HepG2 (cell line): ENCODE measurements around the gene UBXN2A. TPM values are rescaled to one million over a fixed set of nuclear protein-coding genes. Genes with fewer than 3 reads are reported as not detected.
A peak's percentile ranks its signal among the peaks of the same experiment; 100 is the strongest.

ENCODE experiments used
- AGO1 ChIP-seq: fragments of 200-400 bp; formaldehyde crosslinking; IDR thresholded peaks from 2 replicates; pipeline ENCODE4 v1.6.1; 2017; ENCODE audit warnings: mild to moderate bottlenecking, low read depth, low read length, moderate library complexity; ENCODE audit not compliant: poor library complexity, severe bottlenecking
- CENPBD1 ChIP-seq: sonication (generic); formaldehyde crosslinking; IDR thresholded peaks from 2 replicates; pipeline ENCODE4 v1.8.0; 2022; ENCODE audit warnings: missing genetic modification reagents, low read depth, mild to moderate bottlenecking, borderline replicate concordance
- E2F1 ChIP-seq: sonication (generic); formaldehyde crosslinking; IDR thresholded peaks from 2 replicates; pipeline ENCODE4 v1.5.0; 2020; ENCODE audit warnings: missing genetic modification reagents
- GABPB1 ChIP-seq: IDR thresholded peaks from 2 replicates; pipeline ENCODE4 v1.6.1; 2016; ENCODE audit warnings: mild to moderate bottlenecking, missing genetic modification reagents, moderate library complexity, missing compliant biosample characterization
- HMG20B ChIP-seq: conservative IDR thresholded peaks from 2 replicates; pipeline ENCODE4 v1.6.1; 2016; ENCODE audit warnings: missing genetic modification reagents, missing compliant biosample characterization
- IRF1 ChIP-seq: sonication (generic); formaldehyde crosslinking; IDR thresholded peaks from 2 replicates; pipeline ENCODE4 v1.4.0; 2020; ENCODE audit warnings: low read depth, mild to moderate bottlenecking, missing genetic modification reagents
- MTA1 ChIP-seq: sonication (generic); formaldehyde crosslinking; IDR thresholded peaks from 2 replicates; pipeline ENCODE4 v1.4.0; 2020; ENCODE audit warnings: missing genetic modification reagents, mild to moderate bottlenecking, borderline replicate concordance
- SALL1 ChIP-seq: sonication (generic); formaldehyde crosslinking; IDR thresholded peaks from 2 replicates; pipeline ENCODE4 v1.8.0; 2022; ENCODE audit warnings: mild to moderate bottlenecking, missing genetic modification reagents
- ZFYVE20 ChIP-seq: sonication (generic); formaldehyde crosslinking; IDR thresholded peaks from 2 replicates; pipeline ENCODE4 v1.8.0; 2023; ENCODE audit warnings: low read depth, mild to moderate bottlenecking, moderate library complexity, missing genetic modification reagents, borderline replicate concordance
- ZNF281 ChIP-seq: sonication (generic); formaldehyde crosslinking; IDR thresholded peaks from 2 replicates; pipeline ENCODE4 v1.4.0; 2020; ENCODE audit warnings: missing genetic modification reagents, borderline replicate concordance
- ZNF335 ChIP-seq: sonication (generic); formaldehyde crosslinking; IDR thresholded peaks from 2 replicates; pipeline ENCODE4 v1.4.0; 2020; ENCODE audit warnings: missing genetic modification reagents
- ZNF574 ChIP-seq: sonication (generic); formaldehyde crosslinking; IDR thresholded peaks from 2 replicates; pipeline ENCODE4 v1.4.0; 2020; ENCODE audit warnings: missing genetic modification reagents
- ZNF615 ChIP-seq: sonication (generic); formaldehyde crosslinking; IDR thresholded peaks from 2 replicates; pipeline ENCODE4 v1.5.0; 2020; ENCODE audit warnings: mild to moderate bottlenecking, missing genetic modification reagents, borderline replicate concordance
- ZNF687 ChIP-seq: sonication (generic); formaldehyde crosslinking; IDR thresholded peaks from 2 replicates; pipeline ENCODE4 v1.5.1; 2020; ENCODE audit warnings: mild to moderate bottlenecking, missing genetic modification reagents, moderate library complexity
- polyA plus RNA-seq, 8 experiments: library from polyadenylated mRNA; depleted of rRNA in 3 of 8; stranded (reverse) in 7 of 8; unstranded in 1 of 8; fragments of >200 nt; fragmentation: Illumina TruSeq in 4 of 8; extraction: Trizol in 4 of 8; gene quantifications; 2 replicates each; pipeline versions ENCODE4 v1.2.1 to v1.2.3, GENCODE V29; 2011 to 2016; ENCODE audit warnings: low read depth in 4 of 8, missing spikeins in 1 of 8, mixed read lengths in 1 of 8; ENCODE audit not compliant: insufficient read depth in 1 of 8
- total RNA-seq, 5 experiments: library from RNA; depleted of rRNA; stranded (reverse); fragments of >200 nt; fragmentation: Illumina TruSeq; extraction: Trizol; gene quantifications; 2 replicates each; pipeline ENCODE4 v1.2.3, GENCODE V29; 2016; ENCODE audit warnings: low read depth in 1 of 5

UBXN2A gene
- total and polyA plus RNA-seq, 2 of the 13 experiments (the other 11 are each of a cell fraction or from before 2014, with no cell fraction given) = 8.3 to 20.9 TPM

GRCh38 chr2:24022324-24022974 is 82.2 kb downstream of the UBXN2A start (continued):
- TF ChIP-seq MTA1 (CRISPR knock-in tag) (peak; percentile 93), ZNF281 (CRISPR knock-in tag) (peak; percentile 47; the same call in 1 of the 2 replicates), HMG20B (CRISPR knock-in tag) (0 out of 2 replicates have a peak, but pooled peaks have one; percentile 27), ZNF687 (peak; percentile 82), ZNF335 (CRISPR knock-in tag) (no peak), CENPBD1 (no peak), ZFYVE20 (CRISPR knock-in tag) (no peak), ZNF615 (CRISPR knock-in tag) (no peak), SALL1 (CRISPR knock-in tag) (peak; percentile 98), GABPB1 (CRISPR knock-in tag) (peak; percentile 26; the same call in 1 of the 2 replicates), IRF1 (CRISPR knock-in tag) (no peak), ZNF574 (peak; percentile 86), E2F1 (no peak), AGO1 (no peak)
